ENCODE measurements around the gene C4B.
"Not testable (repeated sequence)": the region's sequence is repeated elsewhere in the genome, so short reads cannot be mapped to it uniquely, and the experiment has no call there.

DNA sequence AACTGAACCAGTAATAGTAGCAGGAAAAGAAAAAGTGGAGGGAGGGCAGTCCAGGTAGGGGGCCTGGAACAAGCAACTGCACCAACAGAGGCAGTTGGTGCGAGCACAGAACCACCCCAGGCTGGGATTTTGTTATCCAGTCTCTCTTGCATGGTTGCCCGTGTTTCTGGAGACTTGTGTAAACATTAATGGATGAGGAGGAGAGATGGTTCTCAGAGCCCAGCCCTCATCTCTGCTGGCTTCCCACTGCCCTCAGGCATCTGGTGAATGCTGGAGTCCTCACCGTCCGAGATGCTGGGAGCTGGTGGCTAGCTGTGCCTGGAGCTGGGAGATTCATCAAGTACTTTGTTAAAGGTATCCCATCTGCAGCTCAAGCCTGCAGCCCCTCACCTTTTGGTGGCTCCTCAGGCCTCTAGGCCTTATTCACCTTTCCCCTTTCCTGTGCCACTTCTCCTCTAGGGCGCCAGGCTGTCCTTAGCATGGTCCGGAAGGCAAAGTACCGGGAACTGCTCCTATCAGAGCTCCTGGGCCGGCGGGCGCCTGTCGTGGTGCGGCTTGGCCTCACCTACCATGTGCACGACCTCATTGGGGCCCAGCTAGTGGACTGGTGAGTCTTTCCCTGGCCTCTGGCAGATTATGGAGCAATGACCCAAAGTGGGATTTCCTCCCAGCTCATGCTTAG lies 34.3 kb upstream of the C4B start:
- TF ChIP-seq, protein P1, sequence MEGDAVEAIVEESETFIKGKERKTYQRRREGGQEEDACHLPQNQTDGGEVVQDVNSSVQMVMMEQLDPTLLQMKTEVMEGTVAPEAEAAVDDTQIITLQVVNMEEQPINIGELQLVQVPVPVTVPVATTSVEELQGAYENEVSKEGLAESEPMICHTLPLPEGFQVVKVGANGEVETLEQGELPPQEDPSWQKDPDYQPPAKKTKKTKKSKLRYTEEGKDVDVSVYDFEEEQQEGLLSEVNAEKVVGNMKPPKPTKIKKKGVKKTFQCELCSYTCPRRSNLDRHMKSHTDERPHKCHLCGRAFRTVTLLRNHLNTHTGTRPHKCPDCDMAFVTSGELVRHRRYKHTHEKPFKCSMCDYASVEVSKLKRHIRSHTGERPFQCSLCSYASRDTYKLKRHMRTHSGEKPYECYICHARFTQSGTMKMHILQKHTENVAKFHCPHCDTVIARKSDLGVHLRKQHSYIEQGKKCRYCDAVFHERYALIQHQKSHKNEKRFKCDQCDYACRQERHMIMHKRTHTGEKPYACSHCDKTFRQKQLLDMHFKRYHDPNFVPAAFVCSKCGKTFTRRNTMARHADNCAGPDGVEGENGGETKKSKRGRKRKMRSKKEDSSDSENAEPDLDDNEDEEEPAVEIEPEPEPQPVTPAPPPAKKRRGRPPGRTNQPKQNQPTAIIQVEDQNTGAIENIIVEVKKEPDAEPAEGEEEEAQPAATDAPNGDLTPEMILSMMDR (IDR thresholded peaks at IDR 0.05; ENCODE audit: borderline replicate concordance, extremely low read depth, low read length, poor library complexity, severe bottlenecking): not testable (repeated sequence)
- not testable (repeated sequence) for TF ChIP-seq EZH2 (IDR thresholded peaks at IDR 0.05; ENCODE audit: borderline replicate concordance, low read depth, low read length, severe bottlenecking)
